DOHH2 (cell line): ENCODE measurements around the gene MOCS2.

Experiments used
- H3F3A ChIP-seq: fragments of 200-600 bp; sonication (generic), shearing (Covaris generic); 2 replicates; pipeline ENCODE4 v1.6.0; 2016; ENCODE audit warnings: antibody characterized with exemption, mild to moderate bottlenecking; ENCODE audit not compliant: control insufficient read depth, insufficient read depth
- H3K27ac ChIP-seq: fragments of 200-600 bp; sonication (generic); 2 replicates; pipeline ENCODE4 v1.5.1; 2014; ENCODE audit warnings: low read depth, mild to moderate bottlenecking, low read length, moderate library complexity
- H3K27me3 ChIP-seq: fragments of 200-600 bp; sonication (generic); 2 replicates; pipeline ENCODE4 v1.6.1; 2014; ENCODE audit warnings: mild to moderate bottlenecking, low read length, mixed read lengths; ENCODE audit not compliant: control insufficient read depth
- H3K36me3 ChIP-seq: fragments of 200-600 bp; sonication (generic); 2 replicates; pipeline ENCODE4 v1.6.1; 2014; ENCODE audit warnings: mild to moderate bottlenecking, low read length, moderate library complexity, mixed read lengths; ENCODE audit not compliant: control insufficient read depth
- H3K4me1 ChIP-seq: fragments of 200-600 bp; sonication (generic); 2 replicates; pipeline ENCODE4 v1.6.1; 2014; ENCODE audit warnings: mild to moderate bottlenecking, low read length, mixed read lengths; ENCODE audit not compliant: control insufficient read depth
- H3K4me2 ChIP-seq: fragments of 200-600 bp; sonication (generic); 2 replicates; pipeline ENCODE4 v1.6.0; 2014; ENCODE audit warnings: mild to moderate bottlenecking, low read length, moderate library complexity
- H3K4me3 ChIP-seq: fragments of 200-600 bp; sonication (generic); 2 replicates; pipeline ENCODE4 v1.5.1; 2014; ENCODE audit warnings: mild to moderate bottlenecking, low read length, mixed read lengths
- H3K79me2 ChIP-seq: fragments of 200-600 bp; sonication (generic); 2 replicates; pipeline ENCODE4 v1.6.1; 2014; ENCODE audit warnings: mild to moderate bottlenecking, low read length, mixed read lengths; ENCODE audit not compliant: control insufficient read depth
- H3K9me2 ChIP-seq: fragments of 200-600 bp; sonication (generic); replicated peaks from 2 replicates; pipeline ENCODE4 v1.6.1; 2014; ENCODE audit warnings: mild to moderate bottlenecking, low read length, mixed read lengths; ENCODE audit not compliant: control insufficient read depth
- H3K9me3 ChIP-seq: fragments of 200-600 bp; sonication (generic); 2 replicates; pipeline ENCODE4 v1.6.1; 2014; ENCODE audit warnings: antibody characterized with exemption, low read length, mixed read lengths; ENCODE audit not compliant: control insufficient read depth, insufficient read depth
- H4K20me1 ChIP-seq: fragments of 200-600 bp; sonication (generic); 2 replicates; pipeline ENCODE4 v1.6.0; 2014; ENCODE audit warnings: low read depth, mild to moderate bottlenecking, antibody characterized with exemption, low read length, moderate library complexity; ENCODE audit not compliant: control insufficient read depth, insufficient read depth
- CTCF ChIP-seq: fragments of 200-600 bp; sonication (generic); IDR thresholded peaks from one replicate; pipeline ENCODE4 v1.5.1; 2014; ENCODE audit warnings: antibody characterized with exemption, mild to moderate bottlenecking, low read depth, low read length; ENCODE audit not compliant: poor library complexity, severe bottlenecking
- EZH2phosphoT487 ChIP-seq: fragments of 200-600 bp; sonication (generic); IDR thresholded peaks from 2 replicates; pipeline ENCODE4 v1.6.1; 2017; ENCODE audit warnings: borderline replicate concordance, mild to moderate bottlenecking, antibody characterized with exemption, low read length, moderate library complexity, mixed read lengths

The MOCS2 gene

GRCh38 chr5:53105611-53106300, 3.8 kb downstream of the MOCS2 start:
- H3K27me3 ChIP-seq, result no peaks in the 10 kb centered on the region
- H3K9me2 ChIP-seq, result no peaks in the 10 kb centered on the region
- peaks cover 23% of the 10 kb centered on the region for H3K4me1 ChIP-seq
- no peaks in the 10 kb centered on the region for H3K9me3 ChIP-seq
- peaks cover 25% of the 10 kb centered on the region for H3K79me2 ChIP-seq
- TF ChIP-seq EZH2phosphoT487 (no peak), CTCF (no peak)
- H3K27ac ChIP-seq, result no peak overlapping the region
- no peak overlapping the region for H3K4me3 ChIP-seq
- H3K4me2 ChIP-seq, result no peak overlapping the region
- no peaks in the 10 kb centered on the region; the same call in 1 of the 2 replicates for H3F3A ChIP-seq
- H4K20me1 ChIP-seq, result 0 out of 2 replicates have a peak, but pooled peaks cover 3% of the 10 kb centered on the region
- peaks cover 44% of the 10 kb centered on the region for H3K36me3 ChIP-seq

GRCh38 chr5:53100606-53101005, 9.0 kb downstream of the MOCS2 start:
- no peaks in the 10 kb centered on the region for H3K9me2 ChIP-seq
- no peaks in the 10 kb centered on the region for H4K20me1 ChIP-seq
- H3K79me2 ChIP-seq, result no peaks in the 10 kb centered on the region
- H3F3A ChIP-seq, result peaks cover 3% of the 10 kb centered on the region
- H3K4me3 ChIP-seq, result no peak overlapping the region
- no peaks in the 10 kb centered on the region for H3K9me3 ChIP-seq
- TF ChIP-seq CTCF, result no peak
- no peak for TF ChIP-seq EZH2phosphoT487
- H3K4me1 ChIP-seq, result no peaks in the 10 kb centered on the region
- H3K36me3 ChIP-seq, result peaks cover 62% of the 10 kb centered on the region
- no peaks in the 10 kb centered on the region for H3K27me3 ChIP-seq
- no peak overlapping the region for H3K27ac ChIP-seq
- no peak overlapping the region for H3K4me2 ChIP-seq

- no peaks in the 10 kb centered on the region for H3K9me3 ChIP-seq
- no peaks in the 10 kb centered on the region for H3K4me1 ChIP-seq
- H3K36me3 ChIP-seq, result peaks cover 58% of the 10 kb centered on the region
- H3K4me2 ChIP-seq, result no peak overlapping the region
- no peak overlapping the region for H3K27ac ChIP-seq
- peaks cover 3% of the 10 kb centered on the region for H3F3A ChIP-seq
- no peaks in the 10 kb centered on the region for H3K27me3 ChIP-seq
- no peaks in the 10 kb centered on the region for H3K79me2 ChIP-seq
- no peak overlapping the region for H3K4me3 ChIP-seq
- H3K9me2 ChIP-seq, result no peaks in the 10 kb centered on the region
- TF ChIP-seq CTCF (no peak), EZH2phosphoT487 (no peak)
- no peaks in the 10 kb centered on the region for H4K20me1 ChIP-seq
Measured at GRCh38 chr5:53099546-53099945, 10.0 kb downstream of the MOCS2 start.
